ENCODE data around the gene TNRC6B. TPM values are rescaled to one million over a fixed set of nuclear protein-coding genes. Genes with fewer than 3 reads are reported as not detected.
"Not testable (repeated sequence)": the region's sequence is repeated elsewhere in the genome, so short reads cannot be mapped to it uniquely, and the experiment has no call there.

The TNRC6B gene
- total RNA-seq, 2 donors from 2014 or later: 43.6 to 52.7 TPM

DNA sequence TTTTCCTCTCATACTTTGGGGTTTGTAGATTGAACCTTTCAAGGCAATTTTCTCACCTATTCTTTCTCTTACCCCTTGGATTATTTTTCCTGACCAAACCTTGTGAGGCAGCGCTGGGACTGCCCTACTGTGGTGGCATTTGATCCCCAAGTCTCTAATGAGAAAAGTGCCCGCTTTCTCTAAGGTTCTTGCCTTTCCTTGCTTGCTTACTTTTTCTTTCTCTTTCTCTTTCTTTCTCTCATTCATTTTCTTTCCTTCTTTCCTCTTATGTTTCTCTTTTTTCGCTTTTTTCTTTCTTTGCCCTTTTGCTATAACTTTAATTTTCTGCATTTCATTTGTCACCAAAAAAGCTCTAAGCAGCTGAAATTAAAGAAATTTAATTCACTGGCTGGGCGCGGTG is 127.9 kb downstream of the TNRC6B start:
- peaks cover 6% of the 10 kb centered on the region for H3K36me3 Mint-ChIP-seq
- ATAC-seq (no peak), DNase-seq (ENCODE audit: low spot score) (no peak)
- no peak overlapping the region for H3K4me3 Mint-ChIP-seq
- peaks cover 0 to 6% of the 10 kb centered on the region in 2 donors for H3K4me1 Mint-ChIP-seq (ENCODE audit: low read depth in 2 of 2)
- H3K27ac Mint-ChIP-seq: no peak overlapping the region
- no peaks in the 10 kb centered on the region for H3K9me3 Mint-ChIP-seq
- no peaks in the 10 kb centered on the region for H3K27me3 Mint-ChIP-seq

GRCh38 chr22:40308999-40309573 is 131.4 kb downstream of the TNRC6B start:
- Mint-ChIP-seq H3K4me3 (no peak overlapping the region), H3K36me3 (peaks cover 20% of the 10 kb centered on the region), H3K27ac (no peak overlapping the region), H3K9me3 (no peaks in the 10 kb centered on the region), H3K4me1 (ENCODE audit: low read depth in 2 of 2) (peaks cover 0 to 5% of the 10 kb centered on the region in 2 donors), H3K27me3 (no peaks in the 10 kb centered on the region)
- DNase-seq (ENCODE audit: low spot score) (no peak), ATAC-seq (no peak)

DNA sequence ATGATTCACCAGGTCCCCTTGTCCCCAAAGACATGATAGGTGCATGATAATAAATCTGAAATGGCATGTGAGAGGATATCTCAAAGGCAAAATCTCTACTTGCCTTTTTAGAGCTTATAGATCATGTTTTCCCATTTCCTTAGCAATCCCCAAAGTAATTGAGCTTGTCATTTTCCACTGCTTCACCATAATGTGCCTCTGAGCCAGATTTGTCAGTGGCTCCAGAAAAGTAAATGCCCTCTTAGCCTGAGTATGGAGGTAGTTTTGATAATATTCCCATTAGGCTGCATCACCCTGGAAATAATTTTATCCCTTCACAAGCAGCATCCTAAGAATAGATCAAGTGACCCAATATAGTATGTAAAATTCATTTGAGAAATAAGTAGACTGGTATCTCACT is 131.9 kb downstream of the TNRC6B start:
- Mint-ChIP-seq H3K4me3 (no peak overlapping the region), H3K9me3 (no peaks in the 10 kb centered on the region), H3K36me3 (peaks cover 25% of the 10 kb centered on the region), H3K27ac (no peak overlapping the region), H3K27me3 (no peaks in the 10 kb centered on the region), H3K4me1 (ENCODE audit: low read depth in 2 of 2) (peaks cover 0 to 4% of the 10 kb centered on the region in 2 donors)
- ATAC-seq (no peak), DNase-seq (ENCODE audit: low spot score) (no peak)

DNA sequence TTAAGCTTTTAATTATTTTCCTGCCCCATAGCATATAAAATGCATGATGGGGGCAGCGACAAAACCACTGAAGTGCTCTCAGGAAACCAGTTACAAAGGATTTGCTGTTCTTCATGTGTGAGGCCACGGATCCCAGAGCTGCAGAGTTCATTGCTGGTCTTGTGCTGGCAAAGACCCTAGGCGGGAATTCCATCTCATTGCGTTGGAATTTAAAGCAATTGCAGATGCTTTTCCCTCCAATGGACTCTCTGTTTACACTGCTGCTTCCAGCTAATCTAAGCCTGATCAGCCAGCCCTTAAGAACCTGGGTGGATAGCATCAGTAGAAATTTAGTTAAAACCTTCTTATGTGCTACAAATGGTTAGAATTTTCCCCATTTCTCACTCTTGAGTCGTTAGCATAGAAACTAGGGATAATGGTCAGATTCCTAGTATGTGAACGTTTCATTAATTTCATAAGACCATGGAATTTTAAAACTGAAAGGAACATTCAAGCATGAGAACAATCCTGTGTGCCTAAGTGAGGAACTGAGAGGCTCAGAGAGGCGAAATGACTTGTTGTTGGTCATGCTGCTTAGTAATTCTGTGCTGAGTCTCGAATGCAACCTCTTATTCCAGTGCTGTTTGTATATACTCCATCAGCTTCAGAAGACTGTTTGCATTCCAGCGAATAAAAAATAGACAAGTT is 132.5 kb downstream of the TNRC6B start:
- ATAC-seq (no peak), DNase-seq (ENCODE audit: low spot score) (no peak)
- no peak overlapping the region for H3K4me3 Mint-ChIP-seq
- peaks cover 27% of the 10 kb centered on the region for H3K36me3 Mint-ChIP-seq
- no peak overlapping the region for H3K27ac Mint-ChIP-seq
- H3K4me1 Mint-ChIP-seq (ENCODE audit: low read depth in 2 of 2): peaks cover 0 to 4% of the 10 kb centered on the region in 2 donors
- no peaks in the 10 kb centered on the region for H3K27me3 Mint-ChIP-seq
- no peaks in the 10 kb centered on the region for H3K9me3 Mint-ChIP-seq

DNA sequence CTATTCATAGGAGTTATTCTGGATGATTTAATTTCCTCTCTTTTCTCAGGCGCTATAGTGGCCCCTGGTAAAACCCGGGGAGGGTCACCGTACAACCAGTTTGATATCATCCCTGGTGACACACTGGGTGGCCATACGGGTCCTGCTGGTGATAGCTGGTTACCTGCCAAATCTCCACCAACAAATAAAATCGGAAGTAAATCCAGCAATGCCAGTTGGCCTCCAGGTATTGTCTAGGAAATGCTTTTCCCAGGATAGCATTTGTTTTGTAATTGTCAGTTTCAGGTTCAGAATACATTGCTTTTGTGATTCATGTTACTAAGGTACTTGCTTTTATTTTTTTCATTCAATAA is 133.0 kb downstream of the TNRC6B start:
- ATAC-seq (no peak), DNase-seq (ENCODE audit: low spot score) (no peak)
- Mint-ChIP-seq H3K27ac (no peak overlapping the region), H3K36me3 (peaks cover 33% of the 10 kb centered on the region), H3K27me3 (no peaks in the 10 kb centered on the region), H3K9me3 (no peaks in the 10 kb centered on the region), H3K4me1 (ENCODE audit: low read depth in 2 of 2) (peaks cover 0 to 8% of the 10 kb centered on the region in 2 donors), H3K4me3 (no peak overlapping the region)

- H3K4me3 Mint-ChIP-seq; H3K27ac Mint-ChIP-seq; H3K9me3 Mint-ChIP-seq; H3K27me3 Mint-ChIP-seq; ATAC-seq; DNase-seq (ENCODE audit: low spot score): not testable (repeated sequence)
- H3K36me3 Mint-ChIP-seq: peaks cover 34% of the 10 kb centered on the region
- H3K4me1 Mint-ChIP-seq (ENCODE audit: low read depth in 2 of 2): peaks cover 0 to 11% of the 10 kb centered on the region in 2 donors
Observed at GRCh38 chr22:40311646-40312045, 133.9 kb downstream of the TNRC6B start.

GRCh38 chr22:40312050-40312449 is 134.3 kb downstream of the TNRC6B start:
- no peaks in the 10 kb centered on the region for H3K9me3 Mint-ChIP-seq
- H3K27me3 Mint-ChIP-seq: no peaks in the 10 kb centered on the region
- no peak overlapping the region for H3K4me3 Mint-ChIP-seq
- ATAC-seq (no peak), DNase-seq (ENCODE audit: low spot score) (no peak)
- peak overlapping the region in 1 of 2 donors; percentile 21 for H3K27ac Mint-ChIP-seq
- H3K4me1 Mint-ChIP-seq (ENCODE audit: low read depth in 2 of 2): peaks cover 0 to 13% of the 10 kb centered on the region in 2 donors
- peaks cover 37% of the 10 kb centered on the region for H3K36me3 Mint-ChIP-seq

DNA sequence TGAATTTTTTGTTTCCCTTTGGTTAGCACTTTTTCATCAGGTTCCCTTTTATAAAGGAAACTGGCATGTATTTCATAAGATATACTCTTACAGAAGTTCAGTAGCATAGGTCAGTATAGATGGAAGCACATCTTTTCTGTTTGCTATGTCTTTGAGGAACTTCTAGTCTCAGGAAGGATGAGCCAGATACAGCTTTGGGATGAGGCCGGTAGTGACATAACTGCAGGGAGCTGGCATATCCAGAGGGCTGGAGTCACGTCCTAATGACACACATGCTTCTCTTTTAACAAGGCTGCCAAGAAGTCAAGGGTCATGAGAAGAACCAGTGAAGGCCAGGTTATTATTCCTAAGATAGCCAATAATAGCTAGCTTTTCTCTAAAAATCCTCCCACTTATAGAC is 135.3 kb downstream of the TNRC6B start:
- H3K4me3 Mint-ChIP-seq: no peak overlapping the region
- peak overlapping the region; percentile 18 to 21 for H3K27ac Mint-ChIP-seq
- H3K9me3 Mint-ChIP-seq: no peaks in the 10 kb centered on the region
- peaks cover 37% of the 10 kb centered on the region for H3K36me3 Mint-ChIP-seq
- peaks cover 0 to 10% of the 10 kb centered on the region in 2 donors for H3K4me1 Mint-ChIP-seq (ENCODE audit: low read depth in 2 of 2)
- no peaks in the 10 kb centered on the region for H3K27me3 Mint-ChIP-seq
- DNase-seq (ENCODE audit: low spot score): no peak
- no peak for ATAC-seq

- no peak for DNase-seq (ENCODE audit: low spot score)
- H3K27ac Mint-ChIP-seq: no peak overlapping the region
- no peaks in the 10 kb centered on the region for H3K27me3 Mint-ChIP-seq
- peaks cover 34% of the 10 kb centered on the region for H3K36me3 Mint-ChIP-seq
- H3K4me3 Mint-ChIP-seq: no peak overlapping the region
- ATAC-seq: no peak
- H3K4me1 Mint-ChIP-seq (ENCODE audit: low read depth in 2 of 2): peaks cover 0 to 9% of the 10 kb centered on the region in 2 donors
- H3K9me3 Mint-ChIP-seq: no peaks in the 10 kb centered on the region
Observed at GRCh38 chr22:40314041-40314440, 136.3 kb downstream of the TNRC6B start.

DNA sequence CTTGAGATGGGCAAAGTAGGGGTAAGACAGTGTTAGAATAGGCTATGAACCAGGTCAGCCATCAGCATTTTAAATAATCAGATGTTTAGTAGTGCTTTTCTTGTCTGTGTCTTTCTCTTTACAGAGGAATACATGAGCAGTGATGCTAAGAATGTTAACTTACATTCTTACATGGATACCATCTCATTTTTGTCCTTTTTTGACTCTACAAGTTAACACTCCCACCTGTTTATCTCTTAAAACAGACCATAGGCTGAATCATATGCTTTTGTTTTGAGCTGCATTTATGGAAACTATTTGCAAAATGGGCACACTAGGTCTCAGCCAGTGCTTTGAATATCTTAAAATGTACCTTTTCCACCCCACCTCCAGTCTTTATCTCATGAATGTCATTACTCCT is 143.0 kb downstream of the TNRC6B start:
- no peaks in the 10 kb centered on the region for H3K9me3 Mint-ChIP-seq
- peaks cover 12% of the 10 kb centered on the region for H3K36me3 Mint-ChIP-seq
- DNase-seq (ENCODE audit: low spot score) (no peak), ATAC-seq (no peak)
- H3K27ac Mint-ChIP-seq: peak overlapping the region in 1 of 2 donors; percentile 6
- no peaks in the 10 kb centered on the region for H3K27me3 Mint-ChIP-seq
- no peak overlapping the region for H3K4me3 Mint-ChIP-seq
- peaks cover 17 to 18% of the 10 kb centered on the region in 2 donors for H3K4me1 Mint-ChIP-seq (ENCODE audit: low read depth in 2 of 2)

DNA sequence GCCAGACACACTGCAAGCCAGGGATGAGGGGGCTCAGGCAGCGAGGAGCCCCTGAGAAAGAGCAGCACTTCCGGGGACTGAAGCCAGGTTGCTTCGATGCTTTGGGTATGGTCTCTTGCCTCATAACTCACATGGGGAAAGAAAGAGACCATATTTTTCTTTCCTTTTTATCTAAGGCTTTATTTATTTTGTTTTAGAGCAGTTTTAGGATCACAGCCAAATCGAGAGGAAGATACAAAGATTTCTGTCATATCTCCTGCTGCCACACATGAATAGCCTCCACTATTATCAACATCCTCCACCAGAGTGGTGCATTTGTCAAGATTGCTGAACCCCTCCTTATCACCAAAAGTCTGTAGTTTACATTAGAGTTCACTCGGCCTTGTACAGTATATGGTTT is 144.3 kb downstream of the TNRC6B start:
- Mint-ChIP-seq H3K4me3 (no peak overlapping the region), H3K4me1 (ENCODE audit: low read depth in 2 of 2) (peaks cover 14 to 21% of the 10 kb centered on the region in 2 donors), H3K9me3 (no peaks in the 10 kb centered on the region), H3K27me3 (no peaks in the 10 kb centered on the region), H3K36me3 (peaks cover 8% of the 10 kb centered on the region), H3K27ac (peak overlapping the region in 1 of 2 donors; percentile 7)
- no peak for ATAC-seq
- DNase-seq (ENCODE audit: low spot score): no peak

DNA sequence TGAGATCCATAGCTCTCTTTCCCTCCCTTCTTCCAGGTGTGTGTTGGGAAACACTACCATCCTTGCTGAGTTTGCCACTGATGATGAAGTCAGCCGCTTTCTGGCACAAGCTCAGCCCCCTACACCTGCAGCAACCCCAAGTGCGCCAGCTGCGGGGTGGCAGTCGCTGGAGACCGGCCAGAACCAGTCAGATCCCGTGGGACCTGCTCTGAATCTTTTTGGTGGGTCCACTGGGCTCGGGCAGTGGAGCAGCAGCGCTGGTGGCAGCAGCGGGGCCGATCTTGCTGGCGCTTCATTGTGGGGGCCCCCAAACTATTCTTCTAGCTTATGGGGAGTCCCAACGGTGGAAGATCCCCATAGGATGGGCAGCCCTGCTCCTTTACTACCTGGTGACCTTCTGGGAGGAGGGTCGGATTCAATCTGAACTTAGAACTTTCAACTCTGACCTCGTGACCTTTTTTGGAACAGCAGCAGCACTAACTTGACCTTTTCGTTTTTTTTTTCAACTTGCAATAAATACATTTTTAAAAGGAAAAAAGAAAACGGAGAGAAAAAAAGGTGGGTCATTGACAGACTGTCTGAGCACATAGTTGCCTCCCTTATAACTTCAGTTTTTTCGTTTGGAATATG is 145.2 kb downstream of the TNRC6B start:
- peak overlapping the region in 1 of 2 donors; percentile 7 for H3K27ac Mint-ChIP-seq

GRCh38 chr22:40323681-40324171 is 146.0 kb downstream of the TNRC6B start:
- ATAC-seq (no peak), DNase-seq (ENCODE audit: low spot score) (no peak)
- peak overlapping the region; percentile 67 for H3K4me3 Mint-ChIP-seq

More for the DNA sequence above, 145.2 kb downstream of the TNRC6B start:
- Mint-ChIP-seq H3K27me3 (no peaks in the 10 kb centered on the region), H3K4me1 (ENCODE audit: low read depth in 2 of 2) (peaks cover 17 to 22% of the 10 kb centered on the region in 2 donors), H3K9me3 (no peaks in the 10 kb centered on the region), H3K4me3 (no peak overlapping the region), H3K36me3 (peaks cover 4% of the 10 kb centered on the region)
- DNase-seq (ENCODE audit: low spot score) (no peak), ATAC-seq (no peak)

More at GRCh38 chr22:40323681-40324171, 146.0 kb downstream of the TNRC6B start:
- no peaks in the 10 kb centered on the region for H3K27me3 Mint-ChIP-seq
- peaks cover 17 to 27% of the 10 kb centered on the region in 2 donors for H3K4me1 Mint-ChIP-seq (ENCODE audit: low read depth in 2 of 2)
- H3K9me3 Mint-ChIP-seq: no peaks in the 10 kb centered on the region
- peak overlapping the region; percentile 74 to 81 for H3K27ac Mint-ChIP-seq
- peaks cover 4% of the 10 kb centered on the region for H3K36me3 Mint-ChIP-seq
